ENCODE results near the gene MBP. TPM values are rescaled to one million over a fixed set of nuclear protein-coding genes. Genes with fewer than 3 reads are reported as not detected.

Gene MBP
- polyA plus RNA-seq, 1 experiment = 5.3 TPM

GRCh38 chr18:76973520-76974266 lies 158.9 kb downstream of the MBP start:
- no peak for DNase-seq (ENCODE audit: low read depth, low spot score)
- Histone ChIP-seq H3K4me3 (ENCODE audit: low read depth, low read length) (no peak overlapping the region), H3K9me3 (ENCODE audit: control insufficient read depth, insufficient read depth, low read length) (no peaks in the 10 kb centered on the region), H3K27me3 (ENCODE audit: control insufficient read depth, insufficient read depth, low read length) (no peaks in the 10 kb centered on the region), H3K27ac (ENCODE audit: low read depth, low read length) (no peak overlapping the region)
- ChIA-PET POLR2A (no interaction called here), CTCF (interaction anchor here (0.6 to 1.2 kb wide), 2 partner anchors 10 to 12 kb away, joined by 3 to 6 read pairs; no protein-coding TSS in a partner anchor)
- TF ChIP-seq CTCF (IDR thresholded peaks at IDR 0.05; ENCODE audit: low read depth, low read length) = no peak

- Histone ChIP-seq H3K4me3 (ENCODE audit: low read depth, low read length) (no peak overlapping the region), H3K27me3 (ENCODE audit: control insufficient read depth, insufficient read depth, low read length) (no peaks in the 10 kb centered on the region), H3K27ac (ENCODE audit: low read depth, low read length) (no peak overlapping the region), H3K9me3 (ENCODE audit: control insufficient read depth, insufficient read depth, low read length) (no peaks in the 10 kb centered on the region)
- ChIA-PET CTCF (interaction anchor here (1.1 to 4.0 kb wide), 2 partner anchors 10 to 35 kb away, joined by 3 to 33 read pairs; no protein-coding TSS in a partner anchor), POLR2A (no interaction called here)
- no peak for TF ChIP-seq CTCF (IDR thresholded peaks at IDR 0.05; ENCODE audit: low read depth, low read length)
- DNase-seq (ENCODE audit: low read depth, low spot score) = no peak
Measured at GRCh38 chr18:76972846-76973519, 159.6 kb downstream of the MBP start.

GRCh38 chr18:76972241-76972640 lies 160.3 kb downstream of the MBP start:
- Histone ChIP-seq H3K9me3 (ENCODE audit: control insufficient read depth, insufficient read depth, low read length) (no peaks in the 10 kb centered on the region), H3K27ac (ENCODE audit: low read depth, low read length) (no peak overlapping the region), H3K4me3 (ENCODE audit: low read depth, low read length) (no peak overlapping the region), H3K27me3 (ENCODE audit: control insufficient read depth, insufficient read depth, low read length) (no peaks in the 10 kb centered on the region)
- no peak for DNase-seq (ENCODE audit: low read depth, low spot score)
- POLR2A ChIA-PET = no interaction called here
- CTCF ChIA-PET = interaction anchor here (1.1 to 4.0 kb wide), 3 partner anchors 11 to 35 kb away, joined by 3 to 33 read pairs (median 7); no protein-coding TSS in a partner anchor
- no peak for TF ChIP-seq CTCF (IDR thresholded peaks at IDR 0.05; ENCODE audit: low read depth, low read length)

GRCh38 chr18:76970770-76971559 lies 161.6 kb downstream of the MBP start:
- Histone ChIP-seq H3K9me3 (ENCODE audit: control insufficient read depth, insufficient read depth, low read length) (no peaks in the 10 kb centered on the region), H3K4me3 (ENCODE audit: low read depth, low read length) (no peak overlapping the region), H3K27me3 (ENCODE audit: control insufficient read depth, insufficient read depth, low read length) (no peaks in the 10 kb centered on the region), H3K27ac (ENCODE audit: low read depth, low read length) (no peak overlapping the region)
- no peak for TF ChIP-seq CTCF (IDR thresholded peaks at IDR 0.05; ENCODE audit: low read depth, low read length)
- POLR2A ChIA-PET = no interaction called here
- no peak for DNase-seq (ENCODE audit: low read depth, low spot score)
- CTCF ChIA-PET = interaction anchor here (1.2 to 4.0 kb wide), 2 partner anchors 12 to 29 kb away, joined by 7 to 33 read pairs; no protein-coding TSS in a partner anchor

Data from AG04450 (cell line).